SU-DHL-6 (cell line): ENCODE measurements around the gene RRAS2.

Experiments
- EZH2phosphoT487 ChIP-seq: fragments of 200-600 bp; sonication (generic), shearing (Covaris generic); conservative IDR thresholded peaks from 2 replicates; pipeline ENCODE4 v1.6.1; 2018; ENCODE audit warnings: mild to moderate bottlenecking, antibody characterized with exemption, low read length, moderate library complexity, mixed read lengths
- TF ChIP-seq, protein P1 (sequence below): fragments of 200-600 bp; sonication (generic); IDR thresholded peaks from one replicate; pipeline ENCODE4 v1.5.1; 2017; ENCODE audit warnings: antibody characterized with exemption, mild to moderate bottlenecking, low read length, moderate library complexity; ENCODE audit not compliant: insufficient read depth, poor library complexity, severe bottlenecking

DNA sequence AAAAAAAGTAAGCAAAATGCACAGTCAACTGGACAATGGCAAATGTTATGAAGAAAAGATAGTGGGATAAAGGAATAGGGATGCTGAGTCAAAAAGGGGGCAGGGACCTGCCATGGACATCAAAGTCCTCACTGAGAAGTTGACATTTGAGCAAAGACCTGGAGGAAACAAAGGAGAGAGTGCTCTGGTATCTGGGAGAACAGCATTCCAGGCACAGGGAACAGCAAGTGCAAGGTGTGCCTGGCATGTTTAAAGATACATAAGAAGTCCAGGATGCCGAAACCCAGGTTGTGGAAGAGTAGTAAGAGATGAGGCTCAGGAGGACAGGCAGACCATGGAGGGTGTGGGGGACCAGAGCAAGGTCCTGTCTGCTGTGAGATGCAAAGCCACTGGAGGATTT lies 123.3 kb downstream of the RRAS2 start:
- TF ChIP-seq EZH2phosphoT487: no peak
- TF ChIP-seq, protein P1, sequence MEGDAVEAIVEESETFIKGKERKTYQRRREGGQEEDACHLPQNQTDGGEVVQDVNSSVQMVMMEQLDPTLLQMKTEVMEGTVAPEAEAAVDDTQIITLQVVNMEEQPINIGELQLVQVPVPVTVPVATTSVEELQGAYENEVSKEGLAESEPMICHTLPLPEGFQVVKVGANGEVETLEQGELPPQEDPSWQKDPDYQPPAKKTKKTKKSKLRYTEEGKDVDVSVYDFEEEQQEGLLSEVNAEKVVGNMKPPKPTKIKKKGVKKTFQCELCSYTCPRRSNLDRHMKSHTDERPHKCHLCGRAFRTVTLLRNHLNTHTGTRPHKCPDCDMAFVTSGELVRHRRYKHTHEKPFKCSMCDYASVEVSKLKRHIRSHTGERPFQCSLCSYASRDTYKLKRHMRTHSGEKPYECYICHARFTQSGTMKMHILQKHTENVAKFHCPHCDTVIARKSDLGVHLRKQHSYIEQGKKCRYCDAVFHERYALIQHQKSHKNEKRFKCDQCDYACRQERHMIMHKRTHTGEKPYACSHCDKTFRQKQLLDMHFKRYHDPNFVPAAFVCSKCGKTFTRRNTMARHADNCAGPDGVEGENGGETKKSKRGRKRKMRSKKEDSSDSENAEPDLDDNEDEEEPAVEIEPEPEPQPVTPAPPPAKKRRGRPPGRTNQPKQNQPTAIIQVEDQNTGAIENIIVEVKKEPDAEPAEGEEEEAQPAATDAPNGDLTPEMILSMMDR: no peak
